Mammary epithelial cell (primary cell): ENCODE data around the gene LCE2A.

ENCODE experiments used
- EZH2 ChIP-seq: IDR thresholded peaks from 2 replicates; pipeline ENCODE4 v1.6.1; 2012; ENCODE audit warnings: low read length, inconsistent platforms, borderline replicate concordance
- TF ChIP-seq, protein P1 (sequence below), 2 donors: IDR thresholded peaks in 1 of 2; conservative IDR thresholded peaks in 1 of 2; 2 replicates each; pipeline ENCODE4 v1.5.1; 2011 to 2012; ENCODE audit warnings: inconsistent platforms in 2 of 2, low read length in 2 of 2, mild to moderate bottlenecking in 2 of 2, control low read depth in 1 of 2, low read depth in 1 of 2; ENCODE audit not compliant: insufficient read depth in 1 of 2; ENCODE audit errors: extremely low read depth in 1 of 2

- TF ChIP-seq, protein P1, sequence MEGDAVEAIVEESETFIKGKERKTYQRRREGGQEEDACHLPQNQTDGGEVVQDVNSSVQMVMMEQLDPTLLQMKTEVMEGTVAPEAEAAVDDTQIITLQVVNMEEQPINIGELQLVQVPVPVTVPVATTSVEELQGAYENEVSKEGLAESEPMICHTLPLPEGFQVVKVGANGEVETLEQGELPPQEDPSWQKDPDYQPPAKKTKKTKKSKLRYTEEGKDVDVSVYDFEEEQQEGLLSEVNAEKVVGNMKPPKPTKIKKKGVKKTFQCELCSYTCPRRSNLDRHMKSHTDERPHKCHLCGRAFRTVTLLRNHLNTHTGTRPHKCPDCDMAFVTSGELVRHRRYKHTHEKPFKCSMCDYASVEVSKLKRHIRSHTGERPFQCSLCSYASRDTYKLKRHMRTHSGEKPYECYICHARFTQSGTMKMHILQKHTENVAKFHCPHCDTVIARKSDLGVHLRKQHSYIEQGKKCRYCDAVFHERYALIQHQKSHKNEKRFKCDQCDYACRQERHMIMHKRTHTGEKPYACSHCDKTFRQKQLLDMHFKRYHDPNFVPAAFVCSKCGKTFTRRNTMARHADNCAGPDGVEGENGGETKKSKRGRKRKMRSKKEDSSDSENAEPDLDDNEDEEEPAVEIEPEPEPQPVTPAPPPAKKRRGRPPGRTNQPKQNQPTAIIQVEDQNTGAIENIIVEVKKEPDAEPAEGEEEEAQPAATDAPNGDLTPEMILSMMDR (conservative IDR thresholded peaks at IDR 0.05 in 1 of 2, IDR thresholded peaks at IDR 0.05 in 1 of 2; ENCODE audit: extremely low read depth in 1 of 2, insufficient read depth in 1 of 2, low read depth in 1 of 2, low read length in 2 of 2): peak; percentile 68 to 82
- no peak for TF ChIP-seq EZH2
Measured at GRCh38 chr1:152735648-152736047, 37.5 kb downstream of the LCE2A start.
